DND-41 (cell line): ENCODE results near the gene MORN5.

Source experiments
- ATAC-seq: fragments of 200-7000 bp; cut with Tn5 transposase; 3 replicates; pipeline ENCODE4 v1.9.1; 2021; ENCODE audit warnings: low read depth; ENCODE audit not compliant: insufficient read depth
- DNase-seq: peaks from one replicate; pipeline ENCODE4 v3.0.0-alpha.2; 2020
- H2AFZ ChIP-seq: 2 replicates; pipeline ENCODE4 v1.6.0; 2012; ENCODE audit warnings: low read depth, low read length
- H3K27ac ChIP-seq: 2 replicates; pipeline ENCODE4 v1.5.1; 2012; ENCODE audit warnings: low read length, inconsistent platforms
- H3K27me3 ChIP-seq: fragments of 200-600 bp; sonication (generic); 2 replicates; pipeline ENCODE4 v1.6.0; 2012; ENCODE audit warnings: low read length, mild to moderate bottlenecking, inconsistent platforms; ENCODE audit not compliant: insufficient read depth, poor library complexity
- H3K36me3 ChIP-seq: 2 replicates; pipeline ENCODE4 v1.5.1; 2012; ENCODE audit warnings: low read length, inconsistent platforms; ENCODE audit not compliant: insufficient read depth
- H3K4me1 ChIP-seq: 2 replicates; pipeline ENCODE4 v1.5.1; 2012; ENCODE audit warnings: mild to moderate bottlenecking, low read length; ENCODE audit not compliant: insufficient read depth
- H3K4me2 ChIP-seq: 2 replicates; pipeline ENCODE4 v1.6.0; 2012; ENCODE audit warnings: mild to moderate bottlenecking, moderate library complexity, low read length, inconsistent platforms; ENCODE audit not compliant: insufficient read depth
- H3K4me3 ChIP-seq, 2 experiments: fragments of 200-600 bp in 1 of 2; shearing (Covaris generic) in 1 of 2; 2 replicates each; pipeline ENCODE4 v1.5.1; 2012 to 2016; ENCODE audit warnings: inconsistent platforms in 2 of 2, low read length in 2 of 2, mild to moderate bottlenecking in 2 of 2, low read depth in 1 of 2, moderate library complexity in 1 of 2
- H3K79me2 ChIP-seq: 2 replicates; pipeline ENCODE4 v1.6.0; 2012; ENCODE audit warnings: low read length, inconsistent platforms; ENCODE audit not compliant: insufficient read depth
- H3K9ac ChIP-seq: 2 replicates; pipeline ENCODE4 v1.6.0; 2012; ENCODE audit warnings: low read depth, mild to moderate bottlenecking, inconsistent platforms, low read length, moderate library complexity
- H3K9me3 ChIP-seq: 2 replicates; pipeline ENCODE4 v1.5.1; 2012; ENCODE audit warnings: low read length, moderate library complexity, mild to moderate bottlenecking, inconsistent platforms; ENCODE audit not compliant: insufficient read depth, severe bottlenecking
- H4K20me1 ChIP-seq: 2 replicates; pipeline ENCODE4 v1.6.0; 2012; ENCODE audit warnings: low read length; ENCODE audit not compliant: insufficient read depth
- CTCF ChIP-seq: IDR thresholded peaks from 2 replicates; pipeline ENCODE4 v1.5.1; 2012; ENCODE audit warnings: borderline replicate concordance, low read length, moderate library complexity, mild to moderate bottlenecking; ENCODE audit not compliant: poor library complexity, severe bottlenecking; ENCODE audit errors: extremely low read depth
- EZH2 ChIP-seq: IDR thresholded peaks from 3 replicates; pipeline ENCODE4 v1.6.1; 2012; ENCODE audit warnings: borderline replicate concordance, low read depth, mild to moderate bottlenecking, moderate library complexity, low read length, inconsistent platforms; ENCODE audit not compliant: severe bottlenecking

The MORN5 gene

GRCh38 chr9:122212473-122213004 lies 52.8 kb downstream of the MORN5 start:
- no peak overlapping the region for H3K4me2 ChIP-seq
- no peaks in the 10 kb centered on the region for H3K4me1 ChIP-seq
- no peak overlapping the region for H2AFZ ChIP-seq
- no peak overlapping the region for H3K27ac ChIP-seq
- peaks cover 2% of the 10 kb centered on the region for H3K27me3 ChIP-seq
- no peaks in the 10 kb centered on the region for H3K36me3 ChIP-seq
- no peaks in the 10 kb centered on the region for H4K20me1 ChIP-seq
- DNase-seq (no peak), ATAC-seq (no peak)
- H3K4me3 ChIP-seq, result no peak overlapping the region
- H3K9me3 ChIP-seq, result no peaks in the 10 kb centered on the region
- no peak for TF ChIP-seq EZH2
- TF ChIP-seq CTCF, result no peak
- no peaks in the 10 kb centered on the region for H3K79me2 ChIP-seq
- H3K9ac ChIP-seq, result no peak overlapping the region

DNA sequence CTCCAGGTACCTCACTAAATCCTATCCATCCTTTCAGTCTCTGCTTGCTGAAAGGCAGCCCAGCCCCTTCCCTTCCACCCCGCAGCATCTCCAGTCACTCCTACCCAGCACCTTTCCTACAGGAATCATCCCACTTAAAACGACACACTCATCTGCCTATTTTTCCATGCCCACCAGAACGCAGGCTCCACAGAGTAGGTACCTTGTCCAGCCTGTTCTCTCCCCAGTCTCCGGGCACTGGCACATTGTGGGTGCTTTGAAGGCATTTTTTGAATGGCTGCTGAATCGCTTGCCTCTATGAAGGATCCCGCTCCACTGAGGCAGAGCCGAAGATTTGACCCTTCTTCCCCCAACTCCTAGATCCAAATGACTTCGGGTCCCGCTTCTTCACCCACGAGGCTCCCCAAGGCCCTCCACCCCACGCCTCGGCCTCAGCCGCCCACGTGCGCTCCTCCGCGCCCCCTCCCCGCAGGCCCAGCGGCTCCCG lies 53.4 kb downstream of the MORN5 start:
- Histone ChIP-seq H3K79me2 (no peaks in the 10 kb centered on the region), H3K4me1 (no peaks in the 10 kb centered on the region), H3K9me3 (no peaks in the 10 kb centered on the region), H4K20me1 (no peaks in the 10 kb centered on the region), H3K27ac (no peak overlapping the region), H3K27me3 (peaks cover 2% of the 10 kb centered on the region), H2AFZ (no peak overlapping the region), H3K9ac (no peak overlapping the region), H3K4me3 (no peak overlapping the region), H3K36me3 (no peaks in the 10 kb centered on the region), H3K4me2 (no peak overlapping the region)
- no peak for TF ChIP-seq CTCF
- TF ChIP-seq EZH2, result no peak
- DNase-seq (no peak), ATAC-seq (no peak)

DNA sequence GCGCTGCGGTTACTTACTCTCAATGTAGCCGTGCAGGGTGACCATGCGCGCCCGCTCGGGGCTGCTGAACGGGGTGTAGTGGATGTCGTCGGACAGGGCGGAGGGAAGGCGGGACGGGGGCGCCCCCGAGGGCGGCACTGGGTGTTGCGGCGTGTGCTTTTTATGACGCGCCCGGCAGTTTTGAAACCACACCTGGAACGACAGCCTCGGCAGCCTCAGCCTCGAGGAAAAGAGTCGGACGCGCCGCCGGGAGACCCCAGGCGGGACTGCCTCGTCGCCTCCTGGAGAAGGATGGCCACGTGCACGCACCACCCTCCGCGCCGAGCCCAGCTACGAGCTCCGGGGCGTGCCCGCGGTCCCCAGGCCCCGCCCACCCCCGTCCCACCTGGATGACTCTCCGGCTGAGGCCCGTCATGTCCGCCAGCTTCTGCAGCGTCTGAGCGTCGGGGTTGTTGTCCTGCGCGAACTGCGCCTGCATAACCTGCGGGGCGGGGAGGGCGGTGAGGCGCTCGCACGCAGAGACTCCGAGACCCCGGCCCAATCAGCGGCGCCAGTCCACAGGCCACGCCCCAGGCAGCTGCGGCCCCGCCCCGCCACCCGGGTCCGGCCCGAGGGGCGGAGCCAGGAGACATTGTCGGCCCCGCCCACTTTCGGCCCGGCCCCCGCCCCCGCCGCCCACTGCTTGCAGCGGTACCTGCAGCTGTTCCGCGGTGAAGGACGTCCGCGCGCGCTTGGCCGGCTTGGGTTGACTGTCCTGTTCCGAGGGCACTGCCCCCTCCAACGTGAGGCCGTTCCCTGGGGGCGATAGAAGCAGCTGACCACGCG lies 54.1 kb downstream of the MORN5 start:
- Histone ChIP-seq H3K9me3 (no peaks in the 10 kb centered on the region), H3K4me3 (no peak overlapping the region), H3K9ac (no peak overlapping the region), H3K4me1 (no peaks in the 10 kb centered on the region), H3K27ac (no peak overlapping the region), H3K79me2 (no peaks in the 10 kb centered on the region), H2AFZ (no peak overlapping the region), H3K4me2 (no peak overlapping the region), H3K36me3 (no peaks in the 10 kb centered on the region), H3K27me3 (peaks cover 2% of the 10 kb centered on the region), H4K20me1 (no peaks in the 10 kb centered on the region)
- ATAC-seq, result no peak
- TF ChIP-seq CTCF, result no peak
- no peak for TF ChIP-seq EZH2
- no peak for DNase-seq
